Measurements from ENCODE around the gene PILRB. TPM values are rescaled to one million over a fixed set of nuclear protein-coding genes. Genes with fewer than 3 reads are reported as not detected.
"Not testable (repeated sequence)": the region's sequence is repeated elsewhere in the genome, so short reads cannot be mapped to it uniquely, and the experiment has no call there.

Gene PILRB
- total RNA-seq, 1 experiment from 2014 or later = 58.9 TPM

- H3K4me1 ChIP-seq (ENCODE audit: low read length) = peaks cover 29% of the 10 kb centered on the region
- no peak for DNase-seq
- H3K4me3 ChIP-seq (ENCODE audit: low read length) = no peak overlapping the region
- H4K20me1 ChIP-seq (ENCODE audit: insufficient read depth, low read depth, low read length) = no peaks in the 10 kb centered on the region
- no peak overlapping the region for H3K27ac ChIP-seq (ENCODE audit: low read length)
- H2AFZ ChIP-seq (ENCODE audit: low read length) = no peak overlapping the region
- H3K4me2 ChIP-seq (ENCODE audit: low read depth, low read length, poor library complexity, severe bottlenecking) = no peak overlapping the region
- H3K79me2 ChIP-seq (ENCODE audit: low read length) = no peaks in the 10 kb centered on the region
- H3K9ac ChIP-seq (ENCODE audit: low read length) = no peak overlapping the region
- peaks cover 33% of the 10 kb centered on the region for H3K36me3 ChIP-seq (ENCODE audit: insufficient read depth, low read length)
- H3K9me3 ChIP-seq (ENCODE audit: low read length) = no peaks in the 10 kb centered on the region
- no peaks in the 10 kb centered on the region for H3K9me2 ChIP-seq (replicated peaks; ENCODE audit: insufficient read depth, low read length)
- no peaks in the 10 kb centered on the region for H3K27me3 ChIP-seq (ENCODE audit: low read length)
Measured at GRCh38 chr7:100363098-100363497, 5.2 kb downstream of the PILRB start.

GRCh38 chr7:100363797-100364196 is 5.9 kb downstream of the PILRB start:
- not testable (repeated sequence) for H3K79me2 ChIP-seq (ENCODE audit: low read length); H3K27ac ChIP-seq (ENCODE audit: low read length); H3K4me3 ChIP-seq (ENCODE audit: low read length); DNase-seq; H4K20me1 ChIP-seq (ENCODE audit: insufficient read depth, low read depth, low read length); H3K27me3 ChIP-seq (ENCODE audit: low read length); H3K9me2 ChIP-seq (replicated peaks; ENCODE audit: insufficient read depth, low read length); H3K4me2 ChIP-seq (ENCODE audit: low read depth, low read length, poor library complexity, severe bottlenecking); H2AFZ ChIP-seq (ENCODE audit: low read length); H3K9me3 ChIP-seq (ENCODE audit: low read length); H3K9ac ChIP-seq (ENCODE audit: low read length)
- H3K36me3 ChIP-seq (ENCODE audit: insufficient read depth, low read length) = peaks cover 32% of the 10 kb centered on the region
- peaks cover 36% of the 10 kb centered on the region for H3K4me1 ChIP-seq (ENCODE audit: low read length)

- Histone ChIP-seq H3K9me3 (ENCODE audit: low read length) (no peaks in the 10 kb centered on the region), H3K27ac (ENCODE audit: low read length) (no peak overlapping the region), H3K4me1 (ENCODE audit: low read length) (peaks cover 43% of the 10 kb centered on the region), H3K79me2 (ENCODE audit: low read length) (no peaks in the 10 kb centered on the region), H2AFZ (ENCODE audit: low read length) (no peak overlapping the region), H3K9ac (ENCODE audit: low read length) (no peak overlapping the region), H3K36me3 (ENCODE audit: insufficient read depth, low read length) (peaks cover 27% of the 10 kb centered on the region), H3K4me3 (ENCODE audit: low read length) (no peak overlapping the region), H3K27me3 (ENCODE audit: low read length) (no peaks in the 10 kb centered on the region), H3K4me2 (ENCODE audit: low read depth, low read length, poor library complexity, severe bottlenecking) (no peak overlapping the region), H3K9me2 (replicated peaks; ENCODE audit: insufficient read depth, low read length) (no peaks in the 10 kb centered on the region), H4K20me1 (ENCODE audit: insufficient read depth, low read depth, low read length) (no peaks in the 10 kb centered on the region)
- DNase-seq = no peak
Measured at GRCh38 chr7:100364480-100364879, 6.6 kb downstream of the PILRB start.

GRCh38 chr7:100365998-100366367 is 8.1 kb downstream of the PILRB start:
- not testable (repeated sequence) for H3K4me2 ChIP-seq (ENCODE audit: low read depth, low read length, poor library complexity, severe bottlenecking); H3K4me3 ChIP-seq (ENCODE audit: low read length); H4K20me1 ChIP-seq (ENCODE audit: insufficient read depth, low read depth, low read length); H3K9me3 ChIP-seq (ENCODE audit: low read length); H3K27me3 ChIP-seq (ENCODE audit: low read length); DNase-seq; H2AFZ ChIP-seq (ENCODE audit: low read length); H3K9me2 ChIP-seq (replicated peaks; ENCODE audit: insufficient read depth, low read length); H3K79me2 ChIP-seq (ENCODE audit: low read length)
- Histone ChIP-seq H3K36me3 (ENCODE audit: insufficient read depth, low read length) (peaks cover 19% of the 10 kb centered on the region; the same call in 1 of the 2 replicates), H3K27ac (ENCODE audit: low read length) (peak overlapping the region; percentile 96), H3K9ac (ENCODE audit: low read length) (0 out of 2 replicates have a peak overlapping the region, but pooled peaks have one; percentile 21), H3K4me1 (ENCODE audit: low read length) (peaks cover 53% of the 10 kb centered on the region)

GRCh38 chr7:100366411-100367250 is 8.7 kb downstream of the PILRB start:
- H3K36me3 ChIP-seq (ENCODE audit: insufficient read depth, low read length) = peaks cover 12% of the 10 kb centered on the region; the same call in 1 of the 2 replicates
- no peak for DNase-seq
- H3K4me2 ChIP-seq (ENCODE audit: low read depth, low read length, poor library complexity, severe bottlenecking) = no peak overlapping the region
- H3K9me3 ChIP-seq (ENCODE audit: low read length) = no peaks in the 10 kb centered on the region
- no peaks in the 10 kb centered on the region for H4K20me1 ChIP-seq (ENCODE audit: insufficient read depth, low read depth, low read length)
- peak overlapping the region; percentile 96 for H3K27ac ChIP-seq (ENCODE audit: low read length)
- peaks cover 53% of the 10 kb centered on the region for H3K4me1 ChIP-seq (ENCODE audit: low read length)
- no peak overlapping the region for H3K4me3 ChIP-seq (ENCODE audit: low read length)
- peak overlapping the region; percentile 24 for H3K9ac ChIP-seq (ENCODE audit: low read length)
- no peaks in the 10 kb centered on the region for H3K79me2 ChIP-seq (ENCODE audit: low read length)
- no peak overlapping the region for H2AFZ ChIP-seq (ENCODE audit: low read length)
- no peaks in the 10 kb centered on the region for H3K9me2 ChIP-seq (replicated peaks; ENCODE audit: insufficient read depth, low read length)
- H3K27me3 ChIP-seq (ENCODE audit: low read length) = no peaks in the 10 kb centered on the region

- Histone ChIP-seq H3K27ac (ENCODE audit: low read length) (peak overlapping the region; percentile 96), H2AFZ (ENCODE audit: low read length) (no peak overlapping the region), H4K20me1 (ENCODE audit: insufficient read depth, low read depth, low read length) (no peaks in the 10 kb centered on the region), H3K79me2 (ENCODE audit: low read length) (no peaks in the 10 kb centered on the region), H3K4me3 (ENCODE audit: low read length) (no peak overlapping the region), H3K9me3 (ENCODE audit: low read length) (no peaks in the 10 kb centered on the region), H3K9ac (ENCODE audit: low read length) (peak overlapping the region; percentile 24), H3K36me3 (ENCODE audit: insufficient read depth, low read length) (peaks cover 9% of the 10 kb centered on the region; the same call in 1 of the 2 replicates), H3K4me2 (ENCODE audit: low read depth, low read length, poor library complexity, severe bottlenecking) (no peak overlapping the region), H3K27me3 (ENCODE audit: low read length) (no peaks in the 10 kb centered on the region), H3K4me1 (ENCODE audit: low read length) (peaks cover 57% of the 10 kb centered on the region), H3K9me2 (replicated peaks; ENCODE audit: insufficient read depth, low read length) (no peaks in the 10 kb centered on the region)
- no peak for DNase-seq
Measured at GRCh38 chr7:100367251-100367620, 9.3 kb downstream of the PILRB start.

- Histone ChIP-seq H3K9ac (ENCODE audit: low read length) (peak overlapping the region; percentile 72), H3K79me2 (ENCODE audit: low read length) (no peaks in the 10 kb centered on the region), H3K4me2 (ENCODE audit: low read depth, low read length, poor library complexity, severe bottlenecking) (peak overlapping the region; percentile 59), H3K4me1 (ENCODE audit: low read length) (peaks cover 62% of the 10 kb centered on the region), H3K9me3 (ENCODE audit: low read length) (no peaks in the 10 kb centered on the region), H2AFZ (ENCODE audit: low read length) (no peak overlapping the region), H3K27ac (ENCODE audit: low read length) (peak overlapping the region; percentile 96), H3K9me2 (replicated peaks; ENCODE audit: insufficient read depth, low read length) (no peaks in the 10 kb centered on the region), H3K36me3 (ENCODE audit: insufficient read depth, low read length) (peaks cover 7% of the 10 kb centered on the region; the same call in 1 of the 2 replicates), H3K27me3 (ENCODE audit: low read length) (no peaks in the 10 kb centered on the region), H3K4me3 (ENCODE audit: low read length) (no peak overlapping the region), H4K20me1 (ENCODE audit: insufficient read depth, low read depth, low read length) (no peaks in the 10 kb centered on the region)
- DNase-seq = peak; percentile 66
Measured at GRCh38 chr7:100367676-100368613, 10.0 kb downstream of the PILRB start.

- DNase-seq = peak; percentile 92
- Histone ChIP-seq H3K36me3 (ENCODE audit: insufficient read depth, low read length) (no peaks in the 10 kb centered on the region), H3K4me2 (ENCODE audit: low read depth, low read length, poor library complexity, severe bottlenecking) (peak overlapping the region; percentile 59), H3K27ac (ENCODE audit: low read length) (peak overlapping the region; percentile 96), H3K4me1 (ENCODE audit: low read length) (peaks cover 62% of the 10 kb centered on the region), H3K4me3 (ENCODE audit: low read length) (no peak overlapping the region), H3K9ac (ENCODE audit: low read length) (peak overlapping the region; percentile 72), H3K9me3 (ENCODE audit: low read length) (no peaks in the 10 kb centered on the region), H4K20me1 (ENCODE audit: insufficient read depth, low read depth, low read length) (no peaks in the 10 kb centered on the region), H2AFZ (ENCODE audit: low read length) (no peak overlapping the region; the same call in 1 of the 2 replicates), H3K27me3 (ENCODE audit: low read length) (no peaks in the 10 kb centered on the region), H3K79me2 (ENCODE audit: low read length) (no peaks in the 10 kb centered on the region), H3K9me2 (replicated peaks; ENCODE audit: insufficient read depth, low read length) (no peaks in the 10 kb centered on the region)
Measured at GRCh38 chr7:100369105-100369504, 11.2 kb downstream of the PILRB start.

All from Karpas-422 (cell line).